ENCODE results near the gene CDCA5.

The CDCA5 gene

DNA sequence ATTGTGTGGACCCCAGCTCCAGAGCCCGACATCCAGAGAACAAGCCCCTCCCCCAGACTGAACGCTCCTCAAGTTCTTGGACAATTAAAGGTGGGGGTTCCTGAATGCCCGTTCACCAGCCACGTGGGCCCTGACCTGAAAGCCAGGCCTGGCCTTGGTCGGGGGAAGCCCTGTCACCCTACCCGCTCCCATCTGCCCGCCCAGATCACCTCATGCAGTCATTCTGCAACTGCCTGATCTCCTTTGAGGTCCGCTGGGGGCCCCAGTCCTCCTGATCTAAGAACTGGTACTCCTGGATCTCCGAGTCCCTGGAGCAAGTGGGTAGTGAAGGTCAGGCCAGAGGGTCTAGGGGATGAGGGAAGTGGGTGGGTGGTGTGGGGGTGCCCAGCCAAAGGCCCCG is 16.4 kb downstream of the CDCA5 start:
- no peak for DNase-seq (ENCODE audit: low spot score)
- no CpG with 5 or more reads among the region's 10 CpGs for WGBS, 2 donors (ENCODE audit: extremely low coverage in 2 of 2, insufficient read length in 2 of 2, insufficient replicate concordance in 1 of 2)
- H3K79me1 ChIP-seq (ENCODE audit: low read depth, low read length), result no peaks in the 10 kb centered on the region
- no peak overlapping the region for H3K4me2 ChIP-seq (ENCODE audit: insufficient read depth, low read length, poor library complexity, severe bottlenecking)
- no peak overlapping the region for H4K8ac ChIP-seq (ENCODE audit: low read depth, low read length)
- H2BK5ac ChIP-seq (ENCODE audit: low read length), result no peak overlapping the region
- no peaks in the 10 kb centered on the region for H3K9me3 ChIP-seq (replicated peaks in 1 of 2; ENCODE audit: control insufficient read depth in 2 of 2, insufficient read depth in 1 of 2, low read depth in 1 of 2, low read length in 2 of 2)
- H2AFZ ChIP-seq (ENCODE audit: low read length), result peak overlapping the region; percentile 83
- peaks cover 9 to 11% of the 10 kb centered on the region in 2 donors for H3K4me1 ChIP-seq (ENCODE audit: control insufficient read depth in 2 of 2, insufficient read depth in 1 of 2, low read depth in 1 of 2, low read length in 2 of 2)
- H2BK12ac ChIP-seq (ENCODE audit: low read length), result peak overlapping the region; percentile 59
- no peak overlapping the region for H3K9ac ChIP-seq (ENCODE audit: low read depth, low read length, poor library complexity)
- H3K4ac ChIP-seq (ENCODE audit: low read length), result no peak overlapping the region
- no peak overlapping the region for H2AK5ac ChIP-seq (ENCODE audit: low read depth, low read length)
- no peaks in the 10 kb centered on the region for H3K27me3 ChIP-seq (ENCODE audit: control insufficient read depth in 3 of 3, insufficient read depth in 3 of 3, low read depth in 1 of 3, low read length in 3 of 3)
- no peak overlapping the region for H3K14ac ChIP-seq (ENCODE audit: low read length)
- no peak overlapping the region for H2BK120ac ChIP-seq (ENCODE audit: low read depth, low read length)
- H3K27ac ChIP-seq (replicated peaks; ENCODE audit: low read length), result no peak overlapping the region
- H4K91ac ChIP-seq (ENCODE audit: low read depth, low read length, poor library complexity), result no peak overlapping the region
- no peak overlapping the region for H2BK15ac ChIP-seq (ENCODE audit: low read length)
- no peak overlapping the region for H3K4me3 ChIP-seq (ENCODE audit: low read length in 2 of 2)
- no peaks in the 10 kb centered on the region for H3K36me3 ChIP-seq (replicated peaks in 1 of 2; ENCODE audit: control insufficient read depth in 2 of 2, insufficient read depth in 2 of 2, low read length in 2 of 2)
- peak overlapping the region; percentile 61 for H3K18ac ChIP-seq (ENCODE audit: low read length)
- H3K23ac ChIP-seq (ENCODE audit: low read depth, low read length, poor library complexity), result no peak overlapping the region

DNA sequence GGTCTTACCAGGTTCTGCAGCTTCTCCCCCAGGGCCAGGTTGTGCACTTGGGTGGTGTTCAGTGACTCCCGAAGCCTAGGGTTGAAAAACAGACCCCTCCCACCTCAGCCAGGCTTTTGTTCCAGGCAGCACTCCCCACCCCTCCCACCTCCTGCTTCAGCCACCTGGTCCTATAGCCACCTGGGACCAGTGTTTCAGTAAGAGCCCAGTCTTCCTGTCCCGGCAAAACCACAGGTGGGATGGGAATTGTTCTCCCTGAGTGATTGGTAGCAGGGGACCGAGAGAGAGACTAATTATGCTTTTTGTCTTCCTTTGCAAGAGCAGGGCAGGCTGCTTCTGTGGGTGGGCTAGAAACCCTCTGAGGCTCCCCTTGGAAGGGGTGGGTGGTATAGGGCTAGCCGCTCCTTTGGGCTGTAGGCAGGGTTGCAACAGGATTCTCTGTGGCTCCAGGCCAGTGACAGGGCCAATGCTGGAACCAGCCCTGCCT is 17.0 kb downstream of the CDCA5 start:
- Histone ChIP-seq H3K79me1 (ENCODE audit: low read depth, low read length) (no peaks in the 10 kb centered on the region), H2BK12ac (ENCODE audit: low read length) (no peak overlapping the region), H3K9ac (ENCODE audit: low read depth, low read length, poor library complexity) (peak overlapping the region; percentile 80), H2BK15ac (ENCODE audit: low read length) (peak overlapping the region; percentile 6), H3K4me2 (ENCODE audit: insufficient read depth, low read length, poor library complexity, severe bottlenecking) (no peak overlapping the region), H3K27me3 (ENCODE audit: control insufficient read depth in 3 of 3, insufficient read depth in 3 of 3, low read depth in 1 of 3, low read length in 3 of 3) (no peaks in the 10 kb centered on the region), H3K36me3 (replicated peaks in 1 of 2; ENCODE audit: control insufficient read depth in 2 of 2, insufficient read depth in 2 of 2, low read length in 2 of 2) (no peaks in the 10 kb centered on the region), H4K91ac (ENCODE audit: low read depth, low read length, poor library complexity) (no peak overlapping the region), H3K23ac (ENCODE audit: low read depth, low read length, poor library complexity) (no peak overlapping the region), H3K14ac (ENCODE audit: low read length) (no peak overlapping the region), H3K9me3 (replicated peaks in 1 of 2; ENCODE audit: control insufficient read depth in 2 of 2, insufficient read depth in 1 of 2, low read depth in 1 of 2, low read length in 2 of 2) (no peaks in the 10 kb centered on the region), H3K18ac (ENCODE audit: low read length) (peak overlapping the region; percentile 61), H2AK5ac (ENCODE audit: low read depth, low read length) (no peak overlapping the region), H2AFZ (ENCODE audit: low read length) (peak overlapping the region; percentile 83), H3K27ac (replicated peaks; ENCODE audit: low read length) (no peak overlapping the region), H4K8ac (ENCODE audit: low read depth, low read length) (no peak overlapping the region), H2BK5ac (ENCODE audit: low read length) (no peak overlapping the region), H3K4me1 (ENCODE audit: control insufficient read depth in 2 of 2, insufficient read depth in 1 of 2, low read depth in 1 of 2, low read length in 2 of 2) (peaks cover 9 to 11% of the 10 kb centered on the region in 2 donors), H2BK120ac (ENCODE audit: low read depth, low read length) (no peak overlapping the region), H3K4ac (ENCODE audit: low read length) (no peak overlapping the region), H3K4me3 (ENCODE audit: low read length in 2 of 2) (no peak overlapping the region)
- DNase-seq (ENCODE audit: low spot score), result no peak
- WGBS, 2 donors (ENCODE audit: extremely low coverage in 2 of 2, insufficient read length in 2 of 2, insufficient replicate concordance in 1 of 2), result no CpG with 5 or more reads among the region's 4 CpGs

GRCh38 chr11:65066315-65066714 is 17.5 kb downstream of the CDCA5 start:
- H3K9ac ChIP-seq (ENCODE audit: low read depth, low read length, poor library complexity), result peak overlapping the region; percentile 80
- H4K91ac ChIP-seq (ENCODE audit: low read depth, low read length, poor library complexity), result no peak overlapping the region
- H3K79me1 ChIP-seq (ENCODE audit: low read depth, low read length), result no peaks in the 10 kb centered on the region
- peak overlapping the region; percentile 6 for H2BK15ac ChIP-seq (ENCODE audit: low read length)
- no peak overlapping the region for H2BK5ac ChIP-seq (ENCODE audit: low read length)
- H3K4me3 ChIP-seq (ENCODE audit: low read length in 2 of 2), result no peak overlapping the region
- no peaks in the 10 kb centered on the region for H3K9me3 ChIP-seq (replicated peaks in 1 of 2; ENCODE audit: control insufficient read depth in 2 of 2, insufficient read depth in 1 of 2, low read depth in 1 of 2, low read length in 2 of 2)
- H4K8ac ChIP-seq (ENCODE audit: low read depth, low read length), result peak overlapping the region; percentile 86
- H3K27ac ChIP-seq (replicated peaks; ENCODE audit: low read length), result no peak overlapping the region
- H3K4me1 ChIP-seq (ENCODE audit: control insufficient read depth in 2 of 2, insufficient read depth in 1 of 2, low read depth in 1 of 2, low read length in 2 of 2), result peaks cover 9 to 11% of the 10 kb centered on the region in 2 donors
- H3K36me3 ChIP-seq (replicated peaks in 1 of 2; ENCODE audit: control insufficient read depth in 2 of 2, insufficient read depth in 2 of 2, low read length in 2 of 2), result no peaks in the 10 kb centered on the region
- no CpG with 5 or more reads among the region's 11 CpGs for WGBS, 2 donors (ENCODE audit: extremely low coverage in 2 of 2, insufficient read length in 2 of 2, insufficient replicate concordance in 1 of 2)
- H3K27me3 ChIP-seq (ENCODE audit: control insufficient read depth in 3 of 3, insufficient read depth in 3 of 3, low read depth in 1 of 3, low read length in 3 of 3), result no peaks in the 10 kb centered on the region
- H3K23ac ChIP-seq (ENCODE audit: low read depth, low read length, poor library complexity), result peak overlapping the region; percentile 1
- no peak overlapping the region for H3K4ac ChIP-seq (ENCODE audit: low read length)
- H3K4me2 ChIP-seq (ENCODE audit: insufficient read depth, low read length, poor library complexity, severe bottlenecking), result no peak overlapping the region
- peak overlapping the region; percentile 90 for H3K18ac ChIP-seq (ENCODE audit: low read length)
- H2AK5ac ChIP-seq (ENCODE audit: low read depth, low read length), result peak overlapping the region; percentile 91
- DNase-seq (ENCODE audit: low spot score), result no peak
- no peak overlapping the region for H2BK120ac ChIP-seq (ENCODE audit: low read depth, low read length)
- peak overlapping the region; percentile 2 for H2BK12ac ChIP-seq (ENCODE audit: low read length)
- H2AFZ ChIP-seq (ENCODE audit: low read length), result peak overlapping the region; percentile 83
- peak overlapping the region; percentile 78 for H3K14ac ChIP-seq (ENCODE audit: low read length)

GRCh38 chr11:65065851-65066250 is 18.0 kb downstream of the CDCA5 start:
- no peak overlapping the region for H3K4me2 ChIP-seq (ENCODE audit: insufficient read depth, low read length, poor library complexity, severe bottlenecking)
- peak overlapping the region; percentile 39 for H2BK15ac ChIP-seq (ENCODE audit: low read length)
- H3K36me3 ChIP-seq (replicated peaks in 1 of 2; ENCODE audit: control insufficient read depth in 2 of 2, insufficient read depth in 2 of 2, low read length in 2 of 2), result no peaks in the 10 kb centered on the region
- no peaks in the 10 kb centered on the region for H3K79me1 ChIP-seq (ENCODE audit: low read depth, low read length)
- H3K4ac ChIP-seq (ENCODE audit: low read length), result no peak overlapping the region
- peak overlapping the region; percentile 91 for H2AK5ac ChIP-seq (ENCODE audit: low read depth, low read length)
- no peak overlapping the region for H2BK120ac ChIP-seq (ENCODE audit: low read depth, low read length)
- peak overlapping the region; percentile 83 for H2AFZ ChIP-seq (ENCODE audit: low read length)
- no peaks in the 10 kb centered on the region for H3K27me3 ChIP-seq (ENCODE audit: control insufficient read depth in 3 of 3, insufficient read depth in 3 of 3, low read depth in 1 of 3, low read length in 3 of 3)
- no peak overlapping the region for H3K4me3 ChIP-seq (ENCODE audit: low read length in 2 of 2)
- DNase-seq (ENCODE audit: low spot score), result no peak
- no peak overlapping the region for H3K27ac ChIP-seq (replicated peaks; ENCODE audit: low read length)
- no peak overlapping the region for H2BK12ac ChIP-seq (ENCODE audit: low read length)
- H3K9me3 ChIP-seq (replicated peaks in 1 of 2; ENCODE audit: control insufficient read depth in 2 of 2, insufficient read depth in 1 of 2, low read depth in 1 of 2, low read length in 2 of 2), result no peaks in the 10 kb centered on the region
- no peak overlapping the region for H4K8ac ChIP-seq (ENCODE audit: low read depth, low read length)
- H3K9ac ChIP-seq (ENCODE audit: low read depth, low read length, poor library complexity), result no peak overlapping the region
- H4K91ac ChIP-seq (ENCODE audit: low read depth, low read length, poor library complexity), result no peak overlapping the region
- no peak overlapping the region for H2BK5ac ChIP-seq (ENCODE audit: low read length)
- no peak overlapping the region for H3K18ac ChIP-seq (ENCODE audit: low read length)
- H3K14ac ChIP-seq (ENCODE audit: low read length), result no peak overlapping the region
- no CpG with 5 or more reads among the region's 7 CpGs for WGBS, 2 donors (ENCODE audit: extremely low coverage in 2 of 2, insufficient read length in 2 of 2, insufficient replicate concordance in 1 of 2)
- peaks cover 9 to 11% of the 10 kb centered on the region in 2 donors for H3K4me1 ChIP-seq (ENCODE audit: control insufficient read depth in 2 of 2, insufficient read depth in 1 of 2, low read depth in 1 of 2, low read length in 2 of 2)
- H3K23ac ChIP-seq (ENCODE audit: low read depth, low read length, poor library complexity), result peak overlapping the region; percentile 1

All from neuronal stem cell (in vitro differentiated cells).